Panc1 (cell line): ENCODE data around the gene ZFR2. TPM values are rescaled to one million over a fixed set of nuclear protein-coding genes. Genes with fewer than 3 reads are reported as not detected.

Source experiments
- ATAC-seq: fragments of 200-7000 bp; cut with Tn5 transposase; 2 replicates; pipeline ENCODE4 v1.9.1; 2020; ENCODE audit warnings: mild to moderate bottlenecking, moderate library complexity
- BruUV-seq: library from RNA; stranded (reverse); fragments of 400-500 nt; replicated peaks from 2 replicates; lab custom pipeline; 2021; lab: Mats Ljungman, UMichigan
- CTCF ChIA-PET: fragments of 300-600 bp; sonication (Branson Sonifier 250); formaldehyde crosslinking; loops from one replicate; lab custom pipeline; 2022; ENCODE audit warnings: antibody characterized with exemption; lab: Charles Lee
- POLR2A ChIA-PET: fragments of 300-600 bp; sonication (Branson Sonifier 250); formaldehyde crosslinking; loops from one replicate; lab custom pipeline; 2022; ENCODE audit warnings: antibody characterized with exemption; lab: Charles Lee
- DNase-seq: peaks from one replicate; pipeline ENCODE4 v3.0.0-alpha.2; 2010; ENCODE audit warnings: low read depth, low spot score
- H3K27ac ChIP-seq: 2 replicates; pipeline ENCODE4 v1.5.1; 2011; ENCODE audit warnings: mild to moderate bottlenecking, low read length, inconsistent platforms
- H3K27me3 ChIP-seq: fragments of 200-500 bp; sonication (Bioruptor generic); 2 replicates; pipeline ENCODE4 v1.6.0; 2014; ENCODE audit warnings: low read length, inconsistent platforms; ENCODE audit not compliant: control insufficient read depth, insufficient read depth
- H3K36me3 ChIP-seq: fragments of 200-500 bp; sonication (Bioruptor generic); 2 replicates; pipeline ENCODE4 v1.5.1; 2014; ENCODE audit warnings: inconsistent platforms, mild to moderate bottlenecking, low read length, moderate library complexity; ENCODE audit not compliant: control insufficient read depth, insufficient read depth
- H3K4me1 ChIP-seq: 2 replicates; pipeline ENCODE4 v1.5.1; 2011; ENCODE audit warnings: inconsistent platforms, mild to moderate bottlenecking, low read length, moderate library complexity; ENCODE audit not compliant: control insufficient read depth, insufficient read depth
- H3K4me3 ChIP-seq, 2 experiments: 2 replicates each; pipeline ENCODE4 v1.5.1; 2011 to 2012; ENCODE audit warnings: low read depth in 2 of 2, low read length in 2 of 2, mild to moderate bottlenecking in 2 of 2, inconsistent platforms in 1 of 2, moderate library complexity in 1 of 2
- H3K9me3 ChIP-seq: fragments of 200-500 bp; sonication (Bioruptor generic); 2 replicates; pipeline ENCODE4 v1.5.1; 2014; ENCODE audit warnings: low read depth, mild to moderate bottlenecking, inconsistent platforms, low read length, moderate library complexity; ENCODE audit not compliant: control insufficient read depth, insufficient read depth
- CTCF ChIP-seq: fragments of 450-650 bp; IDR thresholded peaks from 2 replicates; pipeline ENCODE4 v1.5.1; 2017; ENCODE audit warnings: mild to moderate bottlenecking
- POLR2AphosphoS5 ChIP-seq: IDR thresholded peaks from 2 replicates; pipeline ENCODE4 v1.6.1; 2012; ENCODE audit warnings: mild to moderate bottlenecking, low read depth, low read length, moderate library complexity
- REST ChIP-seq, 2 experiments: IDR thresholded peaks; 2 replicates each; pipeline ENCODE4 v1.6.1; 2011 to 2012; ENCODE audit warnings: low read depth in 2 of 2, control low read depth in 1 of 2, low read length in 1 of 2, mild to moderate bottlenecking in 1 of 2, moderate library complexity in 1 of 2; ENCODE audit not compliant: insufficient read depth in 1 of 2
- SIN3A ChIP-seq: IDR thresholded peaks from 2 replicates; pipeline ENCODE4 v1.6.1; 2012; ENCODE audit warnings: low read depth, mild to moderate bottlenecking, low read length, moderate library complexity, borderline replicate concordance; ENCODE audit not compliant: insufficient read depth
- TCF7L2 ChIP-seq: IDR thresholded peaks from 2 replicates; pipeline ENCODE4 v1.6.1; 2011; ENCODE audit warnings: mild to moderate bottlenecking, low read depth, low read length, inconsistent platforms
- in situ Hi-C: cut with HindIII; loops from 2 replicates; pipeline ENCODE4 v1.10.0; 2016; ENCODE audit warnings: low sequenced_read_pairs, low pct_unique_long_range_greater_than_20kb
- intact Hi-C: fragments of 100-400 bp; cut with micrococcal nuclease; formaldehyde crosslinking; loops from one replicate; pipeline ENCODE4 v1.10.0; 2022; ENCODE audit not compliant: unreplicated experiment
- total RNA-seq: library from RNA; stranded (reverse); gene quantifications from one replicate; pipeline ENCODE4 v1.2.1, GENCODE V29; 2021; ENCODE audit not compliant: unreplicated experiment

The ZFR2 gene
- total RNA-seq, 1 experiment from 2014 or later: 0.74 TPM

- POLR2A ChIA-PET: no interaction called here
- no peak for TF ChIP-seq SIN3A
- TF ChIP-seq CTCF: no peak
- TF ChIP-seq POLR2AphosphoS5: no peak
- TF ChIP-seq REST (IDR thresholded peaks at IDR 0.05; ENCODE audit: insufficient read depth in 1 of 2, low read depth in 2 of 2, low read length in 1 of 2): no peak
- TF ChIP-seq TCF7L2: no peak
- H3K27me3 ChIP-seq: no peaks in the 10 kb centered on the region
- BruUV-seq: no TSS peak
- no peaks in the 10 kb centered on the region for H3K9me3 ChIP-seq
- DNase-seq (no peak), ATAC-seq (no peak)
- H3K4me3 ChIP-seq: no peak overlapping the region
- no peaks in the 10 kb centered on the region for H3K36me3 ChIP-seq
- H3K27ac ChIP-seq: no peak overlapping the region
- CTCF ChIA-PET: interaction anchor here (0.5 kb wide), 1 partner anchor 1418 kb away, joined by 8 read pairs; no protein-coding TSS in a partner anchor
- in situ Hi-C loops: no loop called here
- H3K4me1 ChIP-seq: no peaks in the 10 kb centered on the region
- intact Hi-C loops: no loop called here
Observed at GRCh38 chr19:3833578-3834348, 35.1 kb downstream of the ZFR2 start.

- ChIA-PET POLR2A (interaction anchor here (0.7 kb wide), 1 partner anchor 333 kb away, joined by 3 read pairs; no protein-coding TSS in a partner anchor), CTCF (interaction anchor here (0.6 kb wide), 1 partner anchor 158 kb away, joined by 6 read pairs; no protein-coding TSS in a partner anchor)
- no TSS peak for BruUV-seq
- in situ Hi-C loops (no loop called here), intact Hi-C loops (no loop called here)
- no peak overlapping the region for H3K27ac ChIP-seq
- ATAC-seq (no peak), DNase-seq (no peak)
- H3K4me3 ChIP-seq: no peak overlapping the region
- no peaks in the 10 kb centered on the region for H3K9me3 ChIP-seq
- H3K36me3 ChIP-seq: no peaks in the 10 kb centered on the region
- no peak for TF ChIP-seq TCF7L2
- TF ChIP-seq SIN3A: no peak
- TF ChIP-seq CTCF: no peak
- no peak for TF ChIP-seq REST (IDR thresholded peaks at IDR 0.05; ENCODE audit: insufficient read depth in 1 of 2, low read depth in 2 of 2, low read length in 1 of 2)
- TF ChIP-seq POLR2AphosphoS5: no peak
- H3K4me1 ChIP-seq: no peaks in the 10 kb centered on the region
- no peaks in the 10 kb centered on the region for H3K27me3 ChIP-seq
Observed at GRCh38 chr19:3832001-3832400, 36.8 kb downstream of the ZFR2 start.
